ENCODE data around the gene FAM9A. TPM values are rescaled to one million over a fixed set of nuclear protein-coding genes. Genes with fewer than 3 reads are reported as not detected.
"Not testable (repeated sequence)": the region's sequence is repeated elsewhere in the genome, so short reads cannot be mapped to it uniquely, and the experiment has no call there.

FAM9A gene
- total RNA-seq, 1 experiment from 2014 or later: not detected

DNA sequence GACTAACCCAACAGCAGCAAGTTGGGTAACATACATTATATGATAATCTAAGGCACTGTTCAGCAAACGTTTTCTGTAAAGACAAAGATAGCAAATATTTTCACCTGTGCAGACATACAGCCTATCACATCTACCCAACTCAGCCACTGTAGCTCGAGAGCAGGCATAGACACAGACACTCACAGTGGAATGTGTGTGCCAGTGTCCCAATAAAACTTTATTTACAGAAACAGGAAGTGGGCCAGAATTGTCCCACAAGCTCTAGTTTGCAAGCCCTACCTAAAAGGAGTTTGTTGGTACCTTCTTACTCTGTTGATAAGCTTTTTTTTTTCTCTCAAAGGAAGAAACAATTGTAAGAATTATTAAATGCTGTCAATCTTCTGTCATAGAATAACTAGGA is 11.9 kb upstream of the FAM9A start:
- no peak for DNase-seq (ENCODE audit: low read depth, low spot score)
- in situ Hi-C loops (cut with HindIII; ENCODE audit: low pct_unique_long_range_greater_than_20kb, low sequenced_read_pairs): no loop called here

DNA sequence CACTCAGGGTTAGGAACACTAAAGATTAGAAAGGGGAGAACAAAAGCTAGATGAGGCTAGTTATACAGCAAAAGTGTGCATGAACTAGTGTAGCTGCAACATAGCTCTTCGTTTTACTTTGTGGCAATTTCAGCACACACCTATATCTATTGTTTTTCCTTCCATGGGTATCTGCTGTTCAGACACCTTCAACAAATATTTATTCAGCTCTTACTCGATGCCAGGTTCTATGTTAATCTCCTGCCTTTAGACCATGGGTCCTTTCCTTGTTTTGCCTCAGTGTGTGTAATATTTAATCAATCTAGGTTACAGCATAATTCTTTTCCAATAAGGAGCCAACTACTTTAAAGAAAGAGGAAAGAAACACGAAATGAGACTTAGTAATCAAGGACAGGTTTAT is 10.4 kb upstream of the FAM9A start:
- in situ Hi-C loops (cut with HindIII; ENCODE audit: low pct_unique_long_range_greater_than_20kb, low sequenced_read_pairs): no loop called here

DNA sequence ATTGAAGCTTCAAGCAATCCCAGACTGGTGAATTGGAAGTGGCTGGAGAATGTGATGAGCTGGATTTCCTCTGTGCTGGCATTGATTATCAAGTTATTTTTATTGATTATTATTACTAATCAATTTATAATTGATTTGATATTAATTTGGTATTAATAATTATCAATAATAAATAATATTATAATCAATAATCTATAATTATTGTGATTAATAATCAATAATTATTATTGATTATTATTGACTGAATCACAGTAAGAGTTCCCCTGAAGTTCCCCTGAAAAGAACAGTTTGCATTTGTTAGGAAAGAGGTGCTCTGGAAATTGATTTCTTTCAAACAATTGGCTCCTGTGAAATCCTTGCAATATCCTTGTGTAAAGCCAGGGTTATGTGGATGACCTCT is 7.5 kb upstream of the FAM9A start:
- DNase-seq (ENCODE audit: low read depth, low spot score): no peak

More for the DNA sequence above, 10.4 kb upstream of the FAM9A start:
- DNase-seq (ENCODE audit: low read depth, low spot score): no peak

DNA sequence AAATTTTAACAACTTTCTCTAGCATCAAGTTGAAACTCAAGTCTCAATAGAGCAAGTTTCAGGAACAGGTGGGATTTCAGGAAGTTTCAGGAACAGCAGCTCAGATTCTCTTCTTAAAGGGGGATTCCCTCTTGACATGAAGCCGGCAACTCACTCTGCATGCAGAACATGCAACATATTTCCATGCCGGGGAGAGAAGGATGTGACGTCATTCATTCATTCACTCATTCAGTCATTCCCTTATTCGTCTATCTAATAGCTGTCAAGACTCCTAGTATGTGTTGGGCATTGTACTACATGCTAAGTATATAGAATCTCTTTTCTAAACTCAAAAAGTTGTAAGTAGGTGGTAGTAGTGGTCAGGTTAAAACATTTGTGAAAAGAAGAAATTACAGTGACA is 4.8 kb upstream of the FAM9A start:
- in situ Hi-C loops (cut with HindIII; ENCODE audit: low pct_unique_long_range_greater_than_20kb, low sequenced_read_pairs): no loop called here
- DNase-seq (ENCODE audit: low read depth, low spot score): no peak

More for the DNA sequence above, 7.5 kb upstream of the FAM9A start:
- in situ Hi-C loops (cut with HindIII; ENCODE audit: low pct_unique_long_range_greater_than_20kb, low sequenced_read_pairs): no loop called here

DNA sequence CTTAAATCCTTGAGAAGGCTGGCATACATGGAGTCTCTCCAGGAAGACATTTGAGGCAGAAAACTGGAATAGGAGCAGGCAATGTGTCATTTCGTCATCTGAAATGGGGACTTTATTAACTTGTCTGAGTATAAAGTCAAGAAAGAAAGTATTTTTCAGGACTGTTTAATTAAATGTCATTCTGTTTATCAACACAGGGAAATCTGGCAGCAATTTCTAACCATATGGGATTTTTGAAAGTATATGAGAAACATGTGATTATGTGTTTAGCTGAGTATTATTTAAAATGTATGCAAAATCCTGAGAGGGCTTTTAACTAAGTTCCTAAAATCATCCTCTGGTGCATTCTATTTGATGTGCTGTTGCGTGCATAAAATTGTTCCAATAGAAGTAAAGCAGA is 3.9 kb upstream of the FAM9A start:
- in situ Hi-C loops (cut with HindIII; ENCODE audit: low pct_unique_long_range_greater_than_20kb, low sequenced_read_pairs): no loop called here
- no peak for DNase-seq (ENCODE audit: low read depth, low spot score)

DNA sequence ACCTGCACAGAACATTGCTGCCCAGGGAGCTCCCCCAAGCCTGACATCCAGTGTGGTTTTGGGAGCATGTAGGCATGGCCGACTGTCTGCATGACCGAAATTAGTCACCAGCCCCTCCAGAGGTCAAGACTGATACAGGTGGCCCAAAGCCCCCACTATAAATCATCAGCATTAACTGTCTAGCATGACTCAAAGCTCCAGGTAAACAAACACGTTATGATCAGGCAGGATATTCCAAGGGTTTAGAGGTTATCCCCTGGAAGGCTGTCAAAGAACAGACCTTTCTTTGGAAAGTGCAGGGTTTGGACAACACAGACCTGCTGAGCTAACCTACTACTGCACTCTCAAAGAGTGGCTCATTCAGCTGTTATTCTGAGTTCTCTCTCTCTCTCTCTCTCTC is 2.1 kb upstream of the FAM9A start:
- in situ Hi-C loops (cut with HindIII; ENCODE audit: low pct_unique_long_range_greater_than_20kb, low sequenced_read_pairs): no loop called here

DNA sequence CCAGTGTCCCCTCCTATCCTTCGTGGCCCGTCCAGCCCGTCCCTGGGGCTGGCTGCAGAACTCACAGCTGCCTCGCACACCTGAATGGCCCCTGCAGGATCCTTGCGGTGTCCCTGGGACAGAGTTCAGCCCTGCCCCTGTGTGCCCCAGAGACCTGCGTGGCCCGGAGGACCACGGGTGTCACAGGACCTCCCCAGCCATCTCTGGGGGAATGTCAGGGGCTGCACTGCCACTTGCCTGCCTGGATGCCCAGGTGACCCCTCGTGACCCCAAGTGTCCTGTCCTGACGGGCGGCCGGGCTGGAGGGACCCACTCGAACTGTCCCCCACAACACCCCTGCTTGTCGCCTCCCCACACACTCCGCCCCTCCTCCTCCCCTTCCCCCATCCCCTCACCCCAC is 832 bp downstream of the FAM9A start:
- DNase-seq (ENCODE audit: low read depth, low spot score); in situ Hi-C loops (cut with HindIII; ENCODE audit: low pct_unique_long_range_greater_than_20kb, low sequenced_read_pairs): not testable (repeated sequence)

More for the DNA sequence above, 2.1 kb upstream of the FAM9A start:
- no peak for DNase-seq (ENCODE audit: low read depth, low spot score)

DNA sequence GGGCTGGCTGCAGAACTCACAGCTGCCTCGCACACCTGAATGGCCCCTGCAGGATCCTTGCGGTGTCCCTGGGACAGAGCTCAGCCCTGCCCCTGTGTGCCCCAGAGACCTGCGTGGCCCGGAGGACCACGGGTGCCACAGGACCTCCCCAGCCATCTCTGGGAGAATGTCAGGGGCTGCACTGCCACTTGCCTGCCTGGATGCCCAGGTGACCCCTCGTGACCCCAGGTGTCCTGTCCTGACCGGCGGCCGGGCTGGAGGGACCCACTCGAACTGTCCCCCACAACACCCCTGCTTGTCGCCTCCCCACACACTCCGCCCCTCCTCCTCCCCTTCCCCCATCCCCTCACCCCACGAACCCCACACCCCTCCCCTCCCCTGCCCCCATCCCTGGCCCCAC is 1.9 kb downstream of the FAM9A start:
- DNase-seq (ENCODE audit: low read depth, low spot score); in situ Hi-C loops (cut with HindIII; ENCODE audit: low pct_unique_long_range_greater_than_20kb, low sequenced_read_pairs): not testable (repeated sequence)

DNA sequence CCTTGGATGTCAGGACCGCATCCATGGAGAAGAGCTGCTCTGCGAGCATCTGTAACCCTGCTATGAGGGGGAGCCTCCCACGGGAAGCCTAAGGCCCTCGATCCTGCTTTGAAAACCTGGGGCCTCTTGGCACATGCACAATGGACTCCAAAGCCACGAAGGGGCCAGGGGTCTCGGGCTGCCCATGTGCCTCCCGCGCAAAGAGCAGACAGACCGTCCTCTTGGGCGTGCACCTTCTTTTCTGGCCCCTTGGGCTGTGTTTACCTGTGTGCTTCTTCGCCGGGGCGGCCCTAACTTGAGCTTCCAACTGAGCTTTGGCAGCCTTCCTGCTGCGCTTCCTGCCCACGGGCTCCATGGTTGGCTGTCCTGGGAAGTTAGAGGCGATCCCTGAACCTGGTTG is 2.5 kb downstream of the FAM9A start:
- in situ Hi-C loops (cut with HindIII; ENCODE audit: low pct_unique_long_range_greater_than_20kb, low sequenced_read_pairs); DNase-seq (ENCODE audit: low read depth, low spot score): not testable (repeated sequence)

DNA sequence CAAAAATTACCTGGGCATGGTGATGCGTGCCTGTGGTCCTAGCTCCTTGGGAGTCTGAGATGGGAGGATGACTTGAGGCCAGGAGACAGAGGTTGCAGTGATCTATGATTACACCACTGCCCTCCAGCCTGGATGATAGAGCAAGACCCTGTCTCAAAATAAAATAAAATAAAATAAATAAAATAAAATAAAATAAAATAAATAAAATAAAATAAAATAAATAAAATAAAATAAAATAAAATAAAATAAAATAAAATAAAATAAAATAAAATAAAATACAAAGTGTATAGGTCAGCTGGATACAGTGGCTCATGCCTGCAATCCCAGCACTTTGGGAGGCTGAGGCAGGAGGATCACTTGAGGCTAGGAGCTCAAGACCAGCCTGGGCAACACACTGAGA is 14.1 kb downstream of the FAM9A start:
- DNase-seq (ENCODE audit: low read depth, low spot score); in situ Hi-C loops (cut with HindIII; ENCODE audit: low pct_unique_long_range_greater_than_20kb, low sequenced_read_pairs): not testable (repeated sequence)

DNA sequence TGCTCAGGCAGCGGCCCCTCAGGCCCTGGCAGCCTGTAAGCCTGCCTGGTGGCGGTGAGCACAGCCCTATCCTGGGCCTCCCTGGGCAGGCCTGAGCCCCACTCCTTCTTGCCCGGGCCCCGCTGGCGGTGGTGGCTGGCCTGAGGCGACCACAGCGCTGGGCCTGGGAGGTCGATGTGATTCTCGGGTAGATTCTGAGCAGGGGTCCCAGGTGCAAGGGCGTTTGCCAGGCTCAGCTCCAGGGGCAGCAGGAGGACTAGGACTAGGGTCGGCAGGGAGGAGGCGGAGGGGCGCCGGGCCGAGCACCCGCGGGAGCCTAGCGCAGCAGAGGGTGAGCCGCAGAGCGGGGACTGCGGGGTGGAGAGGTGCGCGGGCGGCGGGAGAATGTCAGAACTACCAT is 17.0 kb downstream of the FAM9A start:
- DNase-seq (ENCODE audit: low read depth, low spot score): no peak
- in situ Hi-C loops (cut with HindIII; ENCODE audit: low pct_unique_long_range_greater_than_20kb, low sequenced_read_pairs): no loop called here

DNA sequence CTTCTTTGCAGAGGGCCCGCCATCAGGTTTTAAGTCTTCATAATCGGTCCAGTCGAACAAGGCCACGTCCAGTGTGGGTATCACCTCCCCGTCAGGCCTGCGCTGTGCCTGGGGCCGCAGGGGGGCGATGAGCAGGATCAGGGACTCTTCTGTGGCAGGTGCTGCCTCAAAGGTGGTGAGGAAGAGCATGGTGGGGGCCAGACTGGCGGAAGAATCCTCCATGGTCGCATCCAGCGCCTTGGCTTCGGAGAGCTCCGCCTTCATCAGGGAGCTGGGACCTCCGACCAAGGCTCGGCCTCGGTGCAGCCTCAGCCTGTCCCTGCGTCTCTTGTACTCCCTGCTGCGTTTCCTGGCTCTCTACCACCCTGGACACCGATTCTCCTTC is 17.5 kb downstream of the FAM9A start:
- DNase-seq (ENCODE audit: low read depth, low spot score): no peak
- in situ Hi-C loops (cut with HindIII; ENCODE audit: low pct_unique_long_range_greater_than_20kb, low sequenced_read_pairs): no loop called here

DNA sequence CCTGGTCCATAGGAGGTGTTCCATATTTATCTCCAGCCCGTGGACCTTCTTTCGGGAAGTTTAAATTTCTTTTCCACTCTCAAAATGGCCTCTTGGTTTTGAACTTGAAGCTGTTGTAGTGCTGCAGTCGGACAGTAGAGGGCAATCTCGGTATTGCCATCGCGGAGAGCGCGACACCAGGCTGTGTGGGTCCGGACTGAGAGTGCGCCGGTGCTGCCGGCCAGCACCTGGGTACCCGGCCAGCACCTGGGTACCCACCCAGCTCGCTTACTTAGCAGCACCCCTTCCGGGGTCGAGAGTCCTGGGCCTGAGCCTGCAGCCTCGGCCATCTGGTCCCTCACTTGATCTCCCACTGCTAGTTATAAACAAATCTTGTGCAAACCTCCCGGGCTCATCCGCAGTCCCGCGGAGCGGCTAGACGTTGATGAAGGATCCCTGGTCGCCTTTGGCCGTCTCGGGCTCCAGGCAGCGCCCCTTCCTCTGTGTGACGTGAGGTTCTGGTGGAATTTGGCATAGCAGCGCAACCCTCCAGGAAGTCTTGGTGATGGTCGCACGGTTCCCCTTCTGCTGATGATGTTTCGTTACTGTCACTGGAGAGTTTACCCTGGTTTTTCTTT is 18.0 kb downstream of the FAM9A start:
- DNase-seq (ENCODE audit: low read depth, low spot score): peak; percentile 21
- in situ Hi-C loops (cut with HindIII; ENCODE audit: low pct_unique_long_range_greater_than_20kb, low sequenced_read_pairs): no loop called here

DNA sequence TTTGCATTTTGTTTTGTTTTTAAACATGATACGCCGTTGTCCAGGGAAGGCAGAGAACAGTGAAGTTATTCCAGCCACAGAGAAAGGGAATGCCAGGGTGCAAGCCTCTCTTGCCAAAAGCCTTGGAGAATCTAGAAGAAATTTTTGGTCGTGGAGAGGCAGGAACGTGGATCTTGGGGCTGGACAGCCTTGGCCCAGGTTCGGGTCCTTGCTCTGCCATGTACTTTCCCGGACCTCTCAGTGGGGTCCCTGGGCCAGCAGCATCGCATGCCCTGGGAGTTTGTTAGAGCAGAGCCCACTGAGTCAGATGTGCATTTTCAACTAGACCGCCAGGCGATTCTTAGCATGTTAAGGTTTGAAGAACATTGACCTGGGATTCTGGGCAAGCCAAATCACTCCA is 18.6 kb downstream of the FAM9A start:
- DNase-seq (ENCODE audit: low read depth, low spot score): no peak

DNA sequence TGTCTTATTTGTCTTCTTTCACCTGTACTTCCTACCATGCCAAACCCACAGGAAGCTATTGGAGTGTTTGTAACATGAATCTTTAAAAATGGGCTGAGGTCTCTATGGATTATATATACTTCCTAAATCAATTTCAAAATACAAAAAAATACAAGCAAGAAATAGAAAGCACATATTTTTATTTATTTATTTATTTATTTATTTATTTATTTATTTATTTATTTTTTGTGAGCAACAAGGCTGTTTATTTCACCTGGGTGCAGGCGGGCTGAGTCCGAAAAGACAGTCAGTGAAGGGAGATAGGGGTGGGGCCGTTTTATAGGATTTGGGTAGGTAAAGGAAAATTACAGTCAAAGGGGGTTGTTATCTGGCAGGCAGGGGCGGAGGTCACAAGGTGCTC is 19.3 kb downstream of the FAM9A start:
- in situ Hi-C loops (cut with HindIII; ENCODE audit: low pct_unique_long_range_greater_than_20kb, low sequenced_read_pairs): not testable (repeated sequence)

More for the DNA sequence above, 18.6 kb downstream of the FAM9A start:
- in situ Hi-C loops (cut with HindIII; ENCODE audit: low pct_unique_long_range_greater_than_20kb, low sequenced_read_pairs): no loop called here

DNA sequence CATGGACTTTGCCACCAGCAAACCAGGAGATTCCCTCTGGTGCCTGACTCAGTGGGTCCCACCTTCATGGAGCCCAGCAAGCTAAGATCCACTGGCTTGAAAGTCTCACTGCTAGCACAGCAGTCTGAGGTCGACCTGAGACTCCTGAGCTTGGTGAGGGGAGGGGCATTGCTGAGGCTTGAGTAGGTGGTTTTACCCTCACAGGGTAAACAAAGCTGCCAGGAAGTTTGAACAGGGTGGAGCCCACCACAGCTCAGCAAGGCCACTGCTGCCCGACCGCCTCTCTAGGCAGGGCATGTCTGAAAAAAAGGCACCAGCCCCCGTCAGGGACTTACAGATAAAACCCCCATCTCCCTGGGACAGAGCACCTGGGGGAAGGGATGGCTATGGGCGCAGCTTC is 28.1 kb downstream of the FAM9A start:
- in situ Hi-C loops (cut with HindIII; ENCODE audit: low pct_unique_long_range_greater_than_20kb, low sequenced_read_pairs): no loop called here
- DNase-seq (ENCODE audit: low read depth, low spot score): no peak

More for the DNA sequence above, 19.3 kb downstream of the FAM9A start:
- not testable (repeated sequence) for DNase-seq (ENCODE audit: low read depth, low spot score)

DNA sequence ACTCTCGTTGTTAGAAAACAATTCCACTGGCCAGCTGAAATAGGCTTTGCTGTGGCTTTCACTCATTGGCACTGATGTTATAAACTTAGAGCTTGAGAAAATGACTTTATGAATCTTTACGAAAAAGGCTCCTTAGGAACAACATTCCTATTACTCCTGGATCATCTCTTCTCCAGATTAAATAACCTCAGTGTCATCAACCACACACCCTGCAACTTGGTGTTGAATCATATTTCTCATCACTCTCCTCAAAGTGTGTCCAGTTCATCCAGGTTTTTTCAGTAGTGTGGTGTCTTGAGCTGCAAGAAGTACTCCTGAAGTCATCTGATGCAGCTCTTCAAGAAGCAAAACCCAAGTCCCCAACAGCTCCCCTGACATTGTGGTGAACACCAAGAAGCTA is 41.2 kb downstream of the FAM9A start:
- in situ Hi-C loops (cut with HindIII; ENCODE audit: low pct_unique_long_range_greater_than_20kb, low sequenced_read_pairs): no loop called here
- DNase-seq (ENCODE audit: low read depth, low spot score): no peak

DNA sequence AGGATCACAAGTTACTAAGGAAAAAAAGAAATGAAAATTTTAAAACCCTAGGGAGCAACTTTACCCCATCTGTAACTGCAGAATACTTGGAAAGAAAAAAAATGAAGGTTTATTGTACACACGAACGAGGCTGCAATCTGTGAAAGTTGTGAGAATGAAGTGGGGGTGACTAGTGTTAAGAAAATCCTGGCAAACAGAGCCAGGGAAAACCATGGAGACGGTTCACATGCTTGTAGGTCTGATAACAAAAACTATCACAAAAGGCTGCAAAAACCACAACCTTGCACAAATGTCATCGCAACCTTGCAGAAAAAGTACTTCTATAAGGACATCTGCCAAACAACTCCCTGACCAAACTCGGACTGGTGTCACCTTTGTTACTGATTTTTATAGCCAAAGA is 42.5 kb downstream of the FAM9A start:
- DNase-seq (ENCODE audit: low read depth, low spot score); in situ Hi-C loops (cut with HindIII; ENCODE audit: low pct_unique_long_range_greater_than_20kb, low sequenced_read_pairs): not testable (repeated sequence)

DNA sequence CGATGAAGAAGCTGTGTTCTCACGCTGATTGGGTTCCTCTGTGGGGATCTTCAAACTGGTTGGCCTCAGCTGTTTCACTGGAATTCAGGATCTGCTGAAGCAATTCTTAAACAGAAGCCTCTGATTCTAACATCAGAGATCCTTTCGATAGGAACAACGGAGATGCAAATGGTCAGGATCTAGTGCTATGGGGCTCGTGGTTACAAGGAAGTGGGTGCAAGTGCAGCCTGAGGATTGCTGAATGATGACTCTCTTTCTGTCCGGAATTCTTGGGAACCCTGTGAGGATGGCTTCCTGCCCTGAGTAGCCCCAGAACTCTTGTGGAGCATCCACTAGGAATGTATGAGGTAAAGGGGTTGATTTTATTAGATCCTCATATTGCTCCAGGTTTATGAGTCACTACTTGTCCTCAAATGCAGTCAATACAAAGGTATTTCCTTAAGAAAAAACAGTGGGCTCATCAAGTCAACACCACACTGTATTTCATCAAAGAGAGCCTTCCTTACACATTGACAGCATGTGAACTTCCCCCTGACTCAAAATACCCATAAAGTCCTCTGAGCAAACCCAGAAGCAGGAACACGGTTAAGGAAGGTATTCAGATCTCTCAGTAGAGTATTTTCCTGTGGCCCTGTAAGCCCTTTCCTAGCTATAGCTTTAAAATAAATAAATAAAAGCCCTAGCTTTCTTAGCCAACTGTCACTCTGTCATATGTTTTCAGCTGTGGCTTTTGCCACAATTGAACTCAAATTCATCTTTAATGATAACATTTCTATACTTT is 43.4 kb downstream of the FAM9A start:
- DNase-seq (ENCODE audit: low read depth, low spot score); in situ Hi-C loops (cut with HindIII; ENCODE audit: low pct_unique_long_range_greater_than_20kb, low sequenced_read_pairs): not testable (repeated sequence)
